HL-60/S4 (cell line): ENCODE measurements around the gene SH3TC1.

Experiments
- in situ Hi-C: fragments of 300-500 bp; cut with MboI; formaldehyde crosslinking; loops from 2 replicates; pipeline ENCODE4 v1.14.3; 2022; ENCODE audit warnings: low sequenced_read_pairs

The SH3TC1 gene

DNA sequence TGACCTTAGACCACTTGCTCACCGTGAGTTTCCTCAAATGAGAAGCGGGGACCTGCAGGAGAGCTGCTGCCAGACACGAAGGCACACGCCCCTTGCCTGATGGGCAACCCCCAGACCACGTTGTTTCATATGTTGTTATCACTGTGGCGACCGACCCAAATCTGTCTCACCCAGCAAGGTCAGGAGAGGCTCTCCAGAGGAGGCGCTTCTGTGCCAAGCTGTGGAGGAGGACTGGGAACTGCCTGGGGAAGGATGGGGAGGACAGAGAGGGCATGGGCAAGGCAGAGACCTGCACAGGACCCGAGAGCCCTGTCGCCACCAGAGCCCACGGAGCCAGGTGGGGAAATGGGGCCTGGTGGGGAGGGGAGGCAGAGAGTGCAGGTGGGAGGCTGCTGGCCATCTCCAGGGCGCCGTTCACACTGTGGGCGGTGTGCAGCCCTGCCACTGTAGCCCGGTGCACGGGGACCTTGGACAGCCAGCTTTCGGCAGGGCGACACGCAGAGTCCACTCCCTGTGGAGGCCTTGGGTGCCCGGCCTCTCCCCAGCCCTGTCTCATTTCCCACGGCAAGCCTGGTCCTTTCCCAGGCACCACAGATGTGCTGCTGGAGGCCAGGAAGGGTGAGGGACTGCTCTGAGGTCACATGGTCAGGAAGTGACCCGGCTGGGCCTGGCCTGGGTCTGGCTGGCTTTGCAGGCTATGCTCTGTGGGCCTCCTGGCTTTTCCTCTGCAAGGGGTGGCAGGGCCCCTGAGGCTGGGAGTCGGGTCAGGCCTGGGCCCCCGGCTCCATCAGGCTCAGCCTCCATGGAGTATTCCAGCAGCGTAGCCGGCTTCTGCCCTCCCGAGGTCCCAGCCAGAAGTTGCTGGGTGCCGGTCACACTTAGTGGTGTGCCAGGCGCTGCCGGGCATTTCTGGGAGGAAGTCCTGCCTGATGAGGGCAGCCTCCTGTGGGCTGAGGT lies 73.7 kb downstream of the SH3TC1 start:
- in situ Hi-C loops: no loop called here

DNA sequence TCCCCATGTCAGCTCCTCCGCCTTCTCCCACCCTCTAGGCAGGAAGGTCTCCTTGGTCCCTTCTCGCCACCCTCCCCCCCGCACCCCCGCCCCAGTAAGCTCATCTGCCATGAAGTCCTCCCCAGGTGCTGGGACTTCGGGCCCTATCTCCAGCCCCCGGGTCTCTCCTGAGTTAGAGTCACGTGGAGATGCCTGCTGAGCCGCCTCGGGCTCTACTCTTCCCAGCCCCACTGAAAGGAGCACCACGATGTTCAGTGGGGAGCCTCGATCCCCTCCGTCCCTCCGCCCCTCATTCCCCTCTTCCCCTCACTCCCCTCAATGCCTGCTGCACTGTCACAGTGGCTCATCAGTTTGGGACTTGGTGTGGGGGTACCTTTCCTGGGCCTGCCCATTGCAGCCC lies 74.4 kb downstream of the SH3TC1 start:
- in situ Hi-C loops: no loop called here

DNA sequence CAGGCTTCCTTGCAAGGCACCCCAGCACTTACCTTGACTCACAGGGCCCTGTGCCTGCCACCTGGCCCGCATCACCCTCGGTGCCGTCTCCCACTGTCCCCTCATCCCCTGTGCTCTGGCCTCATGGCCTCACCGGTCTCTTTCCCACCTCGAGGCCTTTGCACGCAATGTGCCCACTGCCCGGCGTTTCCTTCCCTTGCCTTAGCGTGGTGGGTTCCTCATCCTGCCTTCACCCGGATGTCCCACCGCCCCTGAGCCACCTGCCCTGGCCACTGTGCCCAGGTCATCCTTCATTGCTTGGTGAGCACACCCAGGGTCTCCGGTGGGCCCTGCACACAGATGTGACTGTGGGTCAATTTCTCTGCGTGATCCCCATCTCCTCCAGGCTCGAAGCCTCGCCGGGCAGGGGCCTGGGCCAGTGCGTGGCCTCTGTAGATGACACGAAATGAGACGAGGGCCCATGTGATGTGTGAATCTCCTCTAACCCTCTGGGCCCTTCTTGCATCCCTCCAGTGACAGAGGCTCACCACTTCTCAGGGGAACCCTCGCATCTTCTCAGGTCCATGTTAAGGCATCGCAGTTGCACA lies 75.1 kb downstream of the SH3TC1 start:
- in situ Hi-C loops: no loop called here

DNA sequence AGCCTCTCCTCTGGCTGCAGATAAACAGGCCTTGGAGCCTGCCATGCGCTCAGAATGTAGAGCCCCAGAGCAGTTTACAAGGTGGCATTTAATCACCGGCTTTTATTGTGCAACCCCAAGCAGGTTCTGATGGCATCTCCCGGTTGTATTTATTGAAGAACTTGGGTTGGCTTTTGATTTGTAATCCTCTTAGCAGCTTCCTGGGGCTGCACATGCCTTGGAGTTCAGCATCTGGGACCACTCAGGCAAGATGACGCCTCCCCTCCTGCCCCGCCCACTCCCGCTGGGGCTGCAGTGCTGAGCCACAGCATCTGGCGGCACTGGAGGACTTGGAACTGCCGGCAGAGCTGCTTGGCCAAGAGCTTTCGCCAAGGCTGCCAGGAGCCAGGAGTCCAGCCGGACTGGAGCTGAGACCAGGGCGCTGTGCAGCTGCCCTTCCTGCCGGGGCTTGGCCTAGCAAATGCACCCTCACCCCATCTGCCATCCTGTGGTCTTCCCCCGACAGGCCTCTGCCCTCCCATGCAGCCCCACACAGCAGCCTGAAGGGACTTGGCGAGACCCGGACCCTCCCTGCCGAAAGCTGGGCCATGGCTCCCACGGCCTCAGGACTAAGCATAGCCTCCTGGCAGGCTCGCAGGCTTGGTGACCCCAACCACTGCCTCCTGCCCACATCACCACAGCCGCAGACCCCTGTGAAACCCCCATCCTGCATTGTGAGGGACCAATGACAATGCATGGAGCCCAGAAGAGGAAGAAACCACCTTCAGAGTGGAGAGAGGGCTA lies 75.9 kb downstream of the SH3TC1 start:
- in situ Hi-C loops: no loop called here

DNA sequence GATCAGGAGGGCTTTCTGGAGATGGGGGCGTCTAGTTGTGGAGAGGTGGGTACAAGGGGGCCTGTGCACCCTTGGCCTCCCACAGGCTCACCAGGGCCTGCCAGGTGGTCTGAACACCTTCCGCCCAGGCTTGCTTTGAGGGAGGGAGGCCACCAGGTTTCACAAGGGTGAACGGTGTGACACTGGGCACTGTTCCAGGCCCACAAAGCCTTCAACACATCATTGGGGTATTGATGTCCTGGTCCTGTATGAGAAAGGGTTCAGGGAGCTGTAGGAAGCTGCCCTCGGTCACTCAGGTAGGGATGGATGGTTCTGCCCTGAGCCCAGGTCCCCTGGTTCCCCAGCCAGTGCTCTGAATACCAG lies 76.4 kb downstream of the SH3TC1 start:
- in situ Hi-C loops: no loop called here

DNA sequence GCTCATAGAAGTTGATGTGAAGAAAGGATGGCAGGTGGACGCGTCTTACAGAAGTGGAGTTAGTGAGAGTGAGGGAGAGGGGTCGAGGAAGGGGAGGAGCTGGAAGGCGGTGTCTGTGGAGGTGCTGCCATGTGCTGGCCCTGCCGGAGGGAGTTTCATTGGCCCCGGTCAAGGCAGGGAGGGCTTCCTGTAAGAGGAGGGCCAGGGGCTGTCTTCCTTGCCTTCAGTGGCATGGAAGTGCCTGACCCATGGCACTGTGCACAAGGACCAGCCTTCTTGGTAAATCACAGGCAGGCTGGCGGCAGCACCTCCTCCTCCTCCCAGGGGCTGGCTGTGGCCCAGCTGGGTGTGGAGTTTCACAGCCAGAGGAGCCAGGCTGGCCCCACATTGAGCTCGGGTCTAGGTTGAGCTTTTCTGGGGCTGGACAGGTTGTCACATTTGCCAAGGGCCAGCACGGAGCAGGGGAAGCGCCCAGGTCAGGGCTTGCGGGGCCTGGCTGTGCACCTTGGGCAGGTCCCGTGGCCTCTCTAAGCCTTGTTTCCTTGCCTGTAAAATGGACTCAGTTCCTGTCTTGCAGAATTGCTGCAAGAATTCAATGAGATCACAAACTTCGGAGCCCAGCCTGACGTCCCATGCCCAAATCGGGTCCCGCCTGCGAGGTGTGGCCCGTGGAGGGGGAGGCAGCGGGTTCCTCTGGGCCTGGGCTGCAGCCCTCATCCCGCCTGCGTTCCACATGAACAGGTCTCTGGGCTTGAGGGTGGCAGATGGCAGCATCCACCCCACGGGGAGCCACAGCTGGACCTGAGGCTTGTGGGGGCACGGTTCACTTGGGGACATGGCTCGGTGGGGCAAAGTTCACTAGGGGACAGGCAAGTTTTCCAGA lies 77.5 kb downstream of the SH3TC1 start:
- in situ Hi-C loops: no loop called here

DNA sequence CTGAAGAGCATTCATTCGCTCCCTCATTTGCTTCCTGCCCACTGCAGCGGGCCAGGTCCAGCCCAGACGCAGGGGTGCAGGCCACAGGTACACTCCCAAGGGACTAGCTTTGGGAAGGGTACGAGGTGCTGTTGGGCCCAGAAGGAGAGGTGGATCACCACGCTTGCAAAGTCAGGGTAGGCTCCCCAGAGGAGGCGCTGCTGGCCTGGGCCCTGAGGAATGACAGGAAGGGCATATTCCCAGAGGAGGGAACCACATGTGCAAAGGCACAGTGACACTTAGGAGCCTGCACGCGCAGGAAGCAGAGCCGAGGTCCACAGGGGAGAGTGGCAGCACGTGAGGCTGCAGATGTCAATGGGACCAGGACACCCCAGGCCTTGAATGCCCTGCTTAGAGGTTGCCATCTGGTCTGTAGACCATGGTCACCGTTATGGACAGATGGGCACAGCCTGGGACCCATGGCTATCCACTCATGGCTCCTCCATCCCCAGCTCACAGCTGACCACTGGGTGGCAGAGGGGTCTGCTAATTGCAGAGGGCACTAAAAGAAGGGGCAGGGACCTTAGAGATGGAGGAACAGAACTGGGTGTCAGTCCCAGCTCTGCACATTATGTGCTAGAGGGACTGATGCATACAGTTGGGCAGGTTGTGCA lies 78.4 kb downstream of the SH3TC1 start:
- in situ Hi-C loops: no loop called here

DNA sequence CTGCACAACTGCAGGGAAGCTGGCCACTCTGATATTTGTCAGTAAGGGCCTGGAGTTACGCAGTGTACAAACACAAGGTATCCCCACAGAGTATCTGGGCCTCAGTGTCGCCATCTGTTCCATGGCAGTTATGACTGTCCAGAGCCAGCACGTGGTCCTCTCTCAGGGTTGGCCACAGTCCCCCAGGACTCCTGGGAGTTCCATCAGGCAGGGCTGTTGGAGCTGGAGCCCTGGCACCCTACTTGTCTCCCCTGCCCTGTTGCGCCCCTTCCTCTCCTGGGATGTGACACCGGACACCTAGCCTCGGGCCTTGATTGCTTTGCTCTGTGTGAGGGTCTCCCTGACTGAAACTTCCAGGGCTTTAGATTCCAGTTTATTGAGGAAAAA lies 78.9 kb downstream of the SH3TC1 start:
- in situ Hi-C loops: no loop called here

DNA sequence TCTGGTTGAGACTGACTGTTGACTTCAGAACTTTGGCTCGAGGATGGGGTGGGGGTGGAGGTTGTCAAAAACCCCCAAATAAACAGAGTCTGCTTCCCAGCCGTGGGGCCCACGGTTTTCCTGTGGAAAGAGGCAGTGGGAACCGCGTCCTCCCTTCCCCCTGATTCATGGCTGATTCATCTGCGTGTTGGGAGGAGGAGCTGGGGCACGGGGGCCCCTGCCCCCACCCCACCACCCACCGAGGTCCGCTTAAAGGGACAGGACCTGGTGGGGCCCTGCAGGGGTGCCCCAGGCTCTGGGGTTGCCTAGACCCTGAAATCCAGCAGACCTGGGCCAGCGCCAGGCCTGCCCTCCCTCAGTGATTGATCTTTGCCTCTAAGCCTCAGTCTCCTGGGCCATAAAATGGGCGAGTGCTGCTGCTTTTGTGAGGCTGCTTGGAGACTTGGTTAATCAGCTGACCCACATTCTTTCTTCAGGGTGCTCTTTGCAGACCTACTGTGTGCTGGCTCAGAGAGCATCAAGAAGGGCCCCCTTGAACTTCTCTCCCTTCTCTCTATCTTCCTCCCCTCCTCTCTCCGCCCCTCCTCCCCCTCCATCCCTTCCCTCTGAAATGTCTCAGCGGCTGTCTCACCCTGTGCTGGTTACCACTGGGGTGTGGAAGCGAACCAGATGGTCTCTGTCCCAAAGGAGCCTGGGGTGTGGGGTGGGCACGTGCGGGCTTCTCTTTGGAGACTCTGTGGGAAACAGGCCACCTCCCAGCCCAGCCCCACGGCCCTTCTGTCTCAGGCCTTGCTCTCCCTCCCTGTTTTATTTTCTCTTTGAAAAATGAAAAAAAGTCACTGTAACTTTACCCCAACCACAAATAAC lies 79.6 kb downstream of the SH3TC1 start:
- in situ Hi-C loops: no loop called here

DNA sequence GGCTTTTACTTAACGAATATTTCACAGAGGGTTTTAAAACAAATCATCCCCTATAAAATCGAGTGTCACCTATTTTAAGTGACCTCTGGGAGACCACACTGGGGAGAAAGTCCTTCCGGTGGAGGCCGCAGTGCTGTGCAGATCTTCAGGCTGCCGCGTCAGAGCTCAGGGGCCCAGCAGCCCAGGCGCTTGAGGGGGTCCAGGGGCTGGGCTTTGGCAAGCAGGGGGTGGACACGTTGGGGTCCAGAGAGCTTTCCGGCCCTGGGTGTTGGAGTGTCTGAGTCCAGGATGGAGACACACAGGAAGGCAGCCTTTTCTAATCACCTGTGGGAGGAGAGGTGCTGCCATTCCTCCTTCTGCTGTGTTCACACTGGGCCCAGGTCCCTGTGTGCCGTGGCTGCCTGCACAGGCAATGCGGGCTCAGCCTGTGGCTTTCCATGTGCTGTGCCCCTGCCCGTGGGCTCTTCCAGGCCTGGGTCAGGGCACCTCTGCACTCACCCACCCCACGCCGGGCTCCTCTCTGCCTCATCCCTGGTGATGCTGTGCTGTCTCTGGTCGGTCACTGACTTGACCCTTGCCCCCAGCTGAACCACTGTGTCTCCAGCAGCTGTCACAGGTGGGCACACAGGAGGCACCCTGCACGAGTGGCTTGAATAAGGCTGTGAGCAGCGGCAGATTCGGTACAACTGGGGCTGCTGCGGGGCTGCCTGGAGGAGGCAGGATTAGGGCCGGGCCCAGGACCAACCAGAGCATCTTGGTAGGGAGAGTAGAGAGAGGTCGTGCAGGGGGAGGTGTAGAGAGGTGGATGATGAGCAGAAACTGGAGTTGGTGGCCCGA lies 80.4 kb downstream of the SH3TC1 start:
- in situ Hi-C loops: no loop called here

DNA sequence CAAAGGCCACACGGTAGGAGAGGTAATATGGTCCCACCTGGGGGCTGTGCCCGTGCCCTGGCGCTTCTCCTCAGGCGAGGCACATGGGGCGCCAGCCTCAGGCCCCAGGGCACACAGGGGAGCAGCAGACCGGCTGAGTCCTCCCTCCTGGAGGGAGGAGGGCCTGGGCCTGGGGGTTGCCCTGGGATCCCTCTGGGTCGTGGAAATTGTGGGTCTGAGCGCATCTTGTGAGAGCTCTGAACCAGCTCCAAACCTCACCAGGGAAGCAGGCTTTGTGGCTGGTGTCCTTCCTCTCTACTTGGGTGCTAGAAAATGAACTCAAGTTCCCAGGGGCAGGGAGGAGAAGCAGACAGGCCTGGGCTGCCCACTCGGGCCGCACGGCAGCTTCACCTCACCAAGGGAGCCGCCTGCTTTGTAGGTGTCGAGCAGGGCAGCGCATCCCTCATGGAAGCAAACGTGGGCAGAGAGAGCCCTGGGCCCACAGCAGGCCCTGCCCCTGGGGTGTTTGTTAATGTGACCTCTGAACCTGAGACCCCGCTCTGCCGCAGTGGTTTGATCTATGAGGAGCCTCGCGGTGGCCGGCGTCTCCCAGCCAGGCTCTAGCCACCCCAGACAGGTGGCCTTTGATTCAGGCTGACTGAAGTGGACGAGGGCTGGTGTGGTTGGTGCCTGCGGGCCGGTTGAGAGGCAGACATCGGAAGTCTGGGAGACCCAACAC lies 81.2 kb downstream of the SH3TC1 start:
- in situ Hi-C loops: no loop called here

DNA sequence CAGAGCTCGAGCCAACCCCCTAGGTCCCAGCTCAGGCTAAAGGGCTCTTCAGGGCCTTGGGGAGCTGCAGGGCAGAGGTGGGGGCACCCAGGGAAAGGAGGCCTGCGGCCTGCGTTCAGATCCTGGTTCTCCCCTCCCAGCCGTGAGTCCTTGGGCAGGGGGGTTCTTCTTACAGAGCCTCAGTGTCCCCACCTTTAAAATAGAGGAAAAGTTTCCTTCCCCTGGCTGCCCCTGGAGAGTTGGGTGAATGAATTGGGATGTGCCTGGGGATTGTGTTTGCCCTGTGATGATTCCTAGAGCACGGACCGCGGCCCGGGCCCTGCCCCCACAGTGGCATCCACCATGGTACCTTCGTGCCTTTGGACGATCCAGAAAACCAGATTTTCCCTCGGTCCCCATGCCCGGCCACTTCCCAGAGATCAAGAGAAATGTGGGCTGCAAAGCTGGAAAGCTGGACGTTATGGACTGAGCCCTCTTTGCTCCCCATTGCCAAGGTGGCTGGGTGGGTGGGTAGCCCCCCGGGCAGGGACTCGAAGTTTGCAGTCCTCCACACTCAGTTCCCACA lies 81.9 kb downstream of the SH3TC1 start:
- in situ Hi-C loops: no loop called here

DNA sequence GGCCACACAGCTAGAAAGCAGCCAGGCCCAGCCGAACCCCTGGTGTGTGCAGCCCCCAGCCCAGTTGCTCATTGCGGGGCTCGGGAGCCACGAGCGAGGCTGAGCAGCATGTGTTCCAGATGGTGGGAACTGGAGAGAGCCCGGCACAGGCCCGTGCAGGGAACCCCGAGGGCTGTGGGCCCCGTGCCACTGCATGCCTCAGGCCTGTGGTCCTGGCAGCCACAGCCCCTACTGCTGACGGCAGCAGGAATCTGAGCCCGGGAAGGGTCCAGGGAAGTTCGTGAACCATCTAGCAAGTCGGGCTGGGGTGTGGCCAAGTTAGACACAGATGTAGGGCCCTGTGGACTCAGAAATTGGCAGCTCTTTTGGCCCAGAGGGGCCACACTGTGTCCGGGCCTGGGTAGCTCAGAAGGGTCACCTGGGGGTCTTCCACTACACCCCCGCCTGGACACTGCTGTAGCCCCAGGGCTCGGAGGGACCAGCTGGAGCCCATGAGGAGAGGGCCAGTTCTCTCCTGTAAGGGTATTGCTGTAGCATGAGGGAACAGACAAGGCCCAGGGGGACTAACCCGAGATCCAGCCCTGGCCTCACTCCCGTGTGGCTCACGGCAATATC lies 82.5 kb downstream of the SH3TC1 start:
- in situ Hi-C loops: no loop called here

DNA sequence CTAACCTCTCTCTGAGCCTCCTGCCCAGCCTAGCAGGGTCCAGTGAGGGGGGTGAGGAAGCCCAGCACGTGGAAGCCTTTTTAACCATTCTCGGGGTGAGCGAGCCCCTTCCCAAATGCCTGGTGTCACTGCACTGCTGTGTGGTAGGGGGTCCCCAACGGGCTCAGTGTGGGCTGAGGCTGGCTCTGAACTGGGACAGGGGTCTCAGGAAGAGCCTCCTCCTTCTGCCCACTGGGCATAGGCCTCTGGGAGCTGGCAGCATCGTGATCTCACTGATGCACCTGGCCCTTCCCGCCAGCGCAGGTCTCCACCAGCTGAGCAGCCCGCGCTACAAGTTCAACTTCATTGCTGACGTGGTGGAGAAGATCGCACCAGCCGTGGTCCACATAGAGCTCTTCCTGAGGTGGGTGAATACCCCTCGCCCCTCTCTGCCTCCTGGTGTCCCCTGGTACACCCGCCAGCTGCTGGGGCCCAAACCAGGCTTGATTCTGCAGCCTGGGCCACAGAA lies 83.1 kb downstream of the SH3TC1 start:
- in situ Hi-C loops: no loop called here

DNA sequence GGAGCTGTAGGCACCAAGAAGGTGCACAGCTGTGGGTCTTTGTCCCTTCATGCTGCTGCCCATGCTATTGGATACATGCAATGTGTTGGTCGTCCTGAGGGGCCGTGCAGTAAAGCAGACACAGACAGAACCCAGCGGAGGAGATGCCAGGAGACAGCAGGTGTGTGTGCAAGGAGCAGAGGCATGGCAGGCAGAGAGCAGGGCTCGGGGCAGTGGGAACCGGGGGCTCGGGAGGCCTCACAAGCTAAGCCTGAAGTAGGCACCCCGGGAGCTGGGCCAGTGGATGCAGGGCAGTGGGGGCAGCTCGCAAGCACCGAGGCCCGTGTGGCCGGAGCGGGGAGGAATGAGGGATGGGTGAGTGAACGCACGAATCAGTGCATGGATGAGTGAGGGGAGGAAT lies 83.7 kb downstream of the SH3TC1 start:
- in situ Hi-C loops: no loop called here

DNA sequence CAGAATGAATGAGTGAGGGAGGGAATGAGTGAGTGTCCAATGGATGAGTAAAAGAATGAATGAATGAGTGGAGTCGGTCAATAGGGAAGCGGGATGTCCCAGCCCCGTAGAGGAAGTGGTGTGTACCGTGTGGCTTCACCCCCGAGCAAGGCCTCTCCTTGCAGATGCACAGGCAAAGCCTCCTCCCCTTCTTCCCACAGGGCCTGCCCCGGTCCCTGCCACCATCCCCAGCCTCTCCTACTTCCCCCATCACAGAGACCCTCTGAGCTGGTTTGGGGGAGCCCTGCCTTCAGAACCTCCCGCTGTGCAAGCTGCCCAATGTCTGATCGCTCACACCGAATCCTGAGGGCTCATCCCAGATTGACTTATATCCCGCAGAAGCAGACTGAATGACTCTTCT lies 84.1 kb downstream of the SH3TC1 start:
- in situ Hi-C loops: no loop called here

DNA sequence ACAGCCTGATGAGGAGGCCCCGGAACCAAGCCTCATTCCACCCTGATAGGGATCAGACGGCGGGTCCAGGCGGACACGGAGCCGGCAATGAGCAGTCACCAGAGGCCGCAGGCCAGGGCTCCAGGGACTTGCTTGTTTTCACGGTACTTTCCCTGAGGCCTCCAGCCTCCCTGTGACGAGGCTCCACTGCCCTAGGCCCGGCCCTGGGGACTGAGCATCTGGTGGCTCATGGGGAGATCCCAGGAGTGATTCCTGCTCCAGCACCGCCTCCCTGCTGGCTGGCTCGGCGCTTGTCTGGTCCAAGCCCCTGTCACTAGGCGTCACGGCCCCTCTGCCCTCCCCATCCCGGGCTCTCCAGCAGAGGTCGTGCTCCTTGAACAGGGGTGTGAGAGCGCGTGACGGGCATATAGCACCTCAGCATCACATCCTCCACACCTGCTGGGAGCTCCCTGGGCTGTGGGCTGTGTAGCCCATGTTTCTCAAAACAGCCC lies 84.6 kb downstream of the SH3TC1 start:
- in situ Hi-C loops: no loop called here
